H54 (cell line): Measurements from ENCODE around the gene MPND.

ENCODE experiments used
- DNase-seq: peaks from one replicate; pipeline ENCODE4 v3.0.0; 2011; ENCODE audit warnings: low spot score, mixed read lengths; ENCODE audit not compliant: insufficient read length
- FAIRE-seq: peaks from 3 replicates; lab custom pipeline; 2011; peaks lifted over from hg19 to GRCh38; lab: Jason Lieb, UNC
- POLR2A ChIP-seq: IDR thresholded peaks from 2 replicates; pipeline ENCODE4 v1.6.1; 2011; ENCODE audit warnings: low read depth, mild to moderate bottlenecking, low read length

The MPND gene

GRCh38 chr19:4361152-4362046, 18.0 kb downstream of the MPND start:
- FAIRE-seq = no peak
- no peak for TF ChIP-seq POLR2A
- DNase-seq = no peak

- FAIRE-seq = no peak
- TF ChIP-seq POLR2A = no peak
- DNase-seq = no peak
Measured at GRCh38 chr19:4362101-4362828, 18.9 kb downstream of the MPND start.

DNA sequence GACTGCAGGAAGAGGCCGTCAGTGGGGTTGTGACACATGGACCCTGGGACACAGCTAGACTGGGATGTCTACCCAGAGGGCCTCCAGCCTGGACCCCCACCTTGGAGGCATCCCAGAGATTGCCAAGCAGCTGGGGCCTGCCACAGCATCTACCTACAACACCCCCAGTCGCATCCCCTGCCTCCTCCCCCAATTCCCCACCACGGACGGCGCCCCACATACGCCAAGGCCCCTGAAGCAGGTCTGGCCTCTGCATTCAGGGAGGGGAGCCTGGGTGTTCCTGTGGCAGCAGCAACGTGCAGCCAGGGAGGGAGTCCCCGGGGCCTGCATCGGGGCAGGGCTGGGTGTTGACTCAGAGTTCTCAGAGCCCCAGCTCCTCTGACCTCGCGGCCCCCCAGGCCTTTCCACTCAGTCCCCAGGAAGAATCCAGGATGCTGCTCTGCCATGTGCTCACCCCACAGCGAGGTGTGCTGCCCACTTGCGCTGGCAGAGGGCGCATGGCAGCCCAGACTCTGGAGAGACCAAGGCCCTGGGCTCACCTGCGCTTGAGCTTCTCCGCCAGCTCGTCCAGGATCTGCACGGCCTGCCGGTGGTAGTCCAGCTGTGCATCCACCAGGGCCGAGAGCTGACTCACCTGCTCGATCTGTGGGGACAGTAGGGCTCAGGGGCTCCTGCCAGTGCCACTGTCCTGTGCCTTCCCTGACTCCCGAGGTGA, 19.6 kb downstream of the MPND start:
- no peak for DNase-seq
- TF ChIP-seq POLR2A = no peak
- no peak for FAIRE-seq

GRCh38 chr19:4363571-4364304, 20.4 kb downstream of the MPND start:
- no peak for TF ChIP-seq POLR2A
- FAIRE-seq (no peak), DNase-seq (no peak)

- DNase-seq (no peak), FAIRE-seq (no peak)
- no peak for TF ChIP-seq POLR2A
Measured at GRCh38 chr19:4365341-4365740, 22.0 kb downstream of the MPND start.

GRCh38 chr19:4365791-4366665, 22.7 kb downstream of the MPND start:
- DNase-seq (no peak), FAIRE-seq (no peak)
- TF ChIP-seq POLR2A = no peak

- TF ChIP-seq POLR2A = no peak
- no peak for FAIRE-seq
- no peak for DNase-seq
Measured at GRCh38 chr19:4366666-4367335, 23.4 kb downstream of the MPND start.

DNA sequence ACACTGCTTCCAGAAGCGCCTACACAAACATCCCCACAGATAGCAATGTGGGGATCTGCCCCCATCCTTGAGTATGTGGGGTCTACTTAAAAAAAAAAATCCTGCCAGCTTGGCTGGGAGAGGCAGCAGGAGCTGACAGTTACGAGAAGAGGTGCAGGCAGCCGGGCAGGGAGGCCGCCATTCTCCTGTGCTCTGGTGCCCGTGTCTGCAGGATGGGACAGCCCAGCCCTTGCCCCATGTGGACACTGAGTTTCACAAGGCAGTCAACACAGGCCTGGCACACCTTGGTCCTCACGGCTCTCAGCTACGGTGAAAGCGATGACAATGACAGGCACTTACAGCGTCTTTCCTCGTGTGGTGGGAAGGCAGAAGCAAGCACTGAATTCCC, 24.0 kb downstream of the MPND start:
- TF ChIP-seq POLR2A = no peak
- DNase-seq (no peak), FAIRE-seq (no peak)

- no peak for FAIRE-seq
Measured at GRCh38 chr19:4367781-4368127, 24.4 kb downstream of the MPND start.

DNA sequence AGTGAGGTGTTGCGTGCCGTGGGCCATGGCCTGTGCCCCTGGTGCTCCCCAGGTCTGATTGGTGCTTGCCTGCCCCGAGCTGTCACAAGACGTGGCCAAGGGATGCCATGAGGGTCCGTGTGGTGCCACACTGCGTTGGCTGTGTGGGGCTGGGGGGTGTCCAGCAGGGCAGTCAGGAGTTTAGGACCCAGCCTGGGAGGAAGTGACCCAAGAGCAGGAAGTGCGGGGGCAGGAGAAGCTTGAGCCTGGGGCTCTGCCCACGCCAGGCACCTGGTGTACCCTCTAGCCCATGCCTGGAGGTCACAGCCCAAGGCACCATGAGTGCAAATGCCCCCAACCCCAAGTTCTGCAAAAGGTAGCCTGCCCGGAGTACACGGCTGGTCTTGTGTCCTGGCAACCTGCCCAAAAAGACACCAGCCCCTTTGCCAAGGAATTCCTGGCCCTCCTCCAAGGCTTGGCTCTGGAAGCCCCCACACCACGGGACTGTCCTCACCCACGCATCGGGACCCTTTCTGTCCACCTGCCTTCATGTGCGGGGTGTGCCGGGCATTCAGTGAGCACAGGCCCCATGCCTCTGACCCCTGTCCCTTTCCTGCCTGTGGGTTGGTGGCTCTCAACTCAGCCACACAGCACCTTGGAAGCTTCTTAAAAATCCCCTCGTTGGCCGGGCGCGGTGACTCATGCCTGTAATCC, 24.9 kb downstream of the MPND start:
- no peak for FAIRE-seq
- TF ChIP-seq POLR2A = no peak
- no peak for DNase-seq

More at GRCh38 chr19:4367781-4368127, 24.4 kb downstream of the MPND start:
- no peak for DNase-seq
- no peak for TF ChIP-seq POLR2A

DNA sequence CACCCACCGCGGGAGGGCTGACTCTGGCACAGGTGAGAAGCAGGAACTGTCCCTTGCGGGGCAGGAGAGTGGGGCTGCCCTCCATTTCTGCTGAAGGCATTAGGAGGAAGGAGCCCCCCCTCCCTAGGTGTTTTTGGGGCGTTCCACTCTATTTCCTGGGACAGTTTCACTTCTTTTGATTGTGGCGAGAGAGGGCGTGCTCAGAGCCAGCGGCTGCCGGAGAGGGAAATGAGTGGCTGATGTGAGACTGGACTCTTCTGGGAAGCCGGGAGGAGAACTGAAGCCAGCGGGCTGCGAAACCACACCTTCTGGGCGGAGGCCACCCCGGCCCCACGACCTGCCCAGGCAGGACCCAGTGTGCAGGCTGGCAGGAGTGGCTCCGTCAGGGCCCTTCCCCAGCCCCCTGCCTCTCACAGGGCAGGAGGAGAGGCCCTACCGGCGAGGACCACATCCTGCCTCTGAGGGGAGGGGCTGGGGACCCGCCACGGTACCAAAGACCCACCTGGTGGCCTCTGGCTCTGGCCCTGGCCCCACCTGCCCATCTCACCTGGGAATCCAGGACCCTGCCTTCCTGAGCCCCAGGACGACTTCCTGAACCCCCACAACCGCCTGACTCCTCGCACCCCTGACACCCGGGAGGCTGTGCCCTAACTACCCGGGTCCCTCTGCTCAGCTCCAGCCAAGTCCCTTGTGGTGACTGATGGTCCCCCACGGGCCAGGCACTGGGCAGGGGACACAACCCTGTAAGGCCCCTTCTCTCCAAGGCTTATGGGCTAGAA, 25.9 kb downstream of the MPND start:
- TF ChIP-seq POLR2A = no peak
- DNase-seq (no peak), FAIRE-seq (no peak)
